GM12873 (cell line): ENCODE measurements around the gene PPM1G.

Experiments
- TF ChIP-seq, protein P1 (sequence below): IDR thresholded peaks from 2 replicates; pipeline ENCODE4 v1.5.1; 2012; ENCODE audit warnings: low read depth, mild to moderate bottlenecking, moderate library complexity, low read length, control low read depth; ENCODE audit not compliant: insufficient read depth; ENCODE audit errors: missing control alignments

Gene PPM1G

DNA sequence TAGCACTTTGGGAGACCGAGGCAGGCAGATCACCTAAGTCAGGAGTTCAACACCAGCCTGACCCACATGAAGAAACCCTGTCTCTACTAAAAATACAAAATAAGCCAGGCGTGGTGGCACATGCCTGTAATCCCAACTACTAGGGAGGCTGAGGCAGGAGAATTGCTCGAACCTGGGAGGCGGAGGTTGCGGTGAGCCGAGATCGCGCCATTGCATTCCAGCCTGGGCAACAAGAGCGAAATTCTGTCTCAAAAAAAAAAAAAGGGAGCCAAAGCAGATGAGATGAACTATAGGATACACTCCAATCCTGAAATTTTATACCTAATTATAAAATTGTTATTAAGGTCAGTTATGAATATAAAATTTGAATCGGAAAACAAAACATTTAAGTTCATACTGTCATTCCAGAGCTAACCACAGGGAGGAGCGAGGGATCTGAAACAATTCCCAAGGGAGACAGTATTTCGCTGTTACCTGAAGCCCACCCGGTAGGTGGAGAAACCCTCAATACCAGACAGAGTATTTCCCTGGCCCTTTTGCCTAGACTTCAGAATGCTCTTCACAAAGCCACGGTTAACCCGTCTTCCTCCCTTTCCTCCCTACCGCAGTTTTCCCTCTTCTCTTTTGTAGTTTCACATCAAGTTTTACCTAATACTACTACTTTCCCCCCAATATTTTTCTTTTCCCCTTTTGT is 1.4 kb downstream of the PPM1G start:
- TF ChIP-seq, protein P1, sequence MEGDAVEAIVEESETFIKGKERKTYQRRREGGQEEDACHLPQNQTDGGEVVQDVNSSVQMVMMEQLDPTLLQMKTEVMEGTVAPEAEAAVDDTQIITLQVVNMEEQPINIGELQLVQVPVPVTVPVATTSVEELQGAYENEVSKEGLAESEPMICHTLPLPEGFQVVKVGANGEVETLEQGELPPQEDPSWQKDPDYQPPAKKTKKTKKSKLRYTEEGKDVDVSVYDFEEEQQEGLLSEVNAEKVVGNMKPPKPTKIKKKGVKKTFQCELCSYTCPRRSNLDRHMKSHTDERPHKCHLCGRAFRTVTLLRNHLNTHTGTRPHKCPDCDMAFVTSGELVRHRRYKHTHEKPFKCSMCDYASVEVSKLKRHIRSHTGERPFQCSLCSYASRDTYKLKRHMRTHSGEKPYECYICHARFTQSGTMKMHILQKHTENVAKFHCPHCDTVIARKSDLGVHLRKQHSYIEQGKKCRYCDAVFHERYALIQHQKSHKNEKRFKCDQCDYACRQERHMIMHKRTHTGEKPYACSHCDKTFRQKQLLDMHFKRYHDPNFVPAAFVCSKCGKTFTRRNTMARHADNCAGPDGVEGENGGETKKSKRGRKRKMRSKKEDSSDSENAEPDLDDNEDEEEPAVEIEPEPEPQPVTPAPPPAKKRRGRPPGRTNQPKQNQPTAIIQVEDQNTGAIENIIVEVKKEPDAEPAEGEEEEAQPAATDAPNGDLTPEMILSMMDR = peak; percentile 45

DNA sequence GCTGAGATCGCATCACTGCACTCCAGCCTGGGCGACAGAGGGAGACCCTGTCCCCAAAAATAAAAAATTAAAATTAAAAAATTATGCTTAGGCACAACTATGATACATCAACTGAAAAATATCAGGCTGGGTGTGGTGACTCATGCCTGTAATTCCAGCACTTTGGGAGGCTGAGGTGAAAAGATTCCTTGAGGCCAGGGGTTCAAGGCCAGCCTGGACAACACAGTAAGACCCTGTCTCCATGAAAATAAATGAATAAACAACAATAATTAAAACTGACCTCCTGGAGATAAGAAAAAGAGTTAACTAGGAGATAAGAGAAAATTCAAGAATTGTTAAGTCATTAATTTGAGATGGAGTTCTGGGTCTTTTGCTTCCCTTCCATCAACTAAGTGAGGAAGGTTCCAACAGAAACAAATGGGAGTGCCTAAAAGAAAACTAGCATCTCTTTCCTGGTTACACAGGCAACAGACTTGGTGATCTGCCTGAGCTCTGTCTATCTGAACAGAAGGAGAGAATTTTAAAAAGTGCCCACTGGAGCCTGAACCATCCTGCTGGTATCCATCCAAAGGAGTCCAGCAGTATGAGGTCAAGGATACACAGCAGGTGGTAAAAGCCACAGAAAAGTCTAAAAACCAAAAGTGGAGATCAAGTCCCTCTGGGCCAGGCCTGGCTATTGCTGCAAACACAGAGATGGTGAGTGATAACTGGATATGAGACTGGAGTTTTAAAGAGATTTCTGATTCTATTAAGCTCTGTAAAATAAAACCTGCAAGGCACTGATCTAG is 8.8 kb downstream of the PPM1G start:
- TF ChIP-seq, protein P1 = no peak

DNA sequence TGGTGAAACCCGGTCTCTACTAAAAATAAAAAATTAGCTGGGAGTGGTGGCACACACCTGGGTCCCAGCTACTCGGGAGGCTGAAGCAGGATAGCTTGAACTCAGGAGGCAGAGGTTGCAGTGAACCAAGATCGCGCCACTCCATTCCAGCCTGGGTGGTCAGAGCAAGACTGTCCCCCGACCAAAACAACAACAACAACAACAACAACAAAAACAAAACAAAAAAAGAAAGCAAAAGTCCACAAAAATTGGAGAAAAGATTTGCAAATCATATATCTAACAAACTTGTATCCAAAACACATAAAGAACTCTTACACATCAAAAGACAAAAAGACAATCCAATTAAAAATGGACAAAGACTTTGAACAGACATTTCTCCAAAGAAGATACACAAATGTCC is 10.4 kb downstream of the PPM1G start:
- TF ChIP-seq, protein P1 = no peak

DNA sequence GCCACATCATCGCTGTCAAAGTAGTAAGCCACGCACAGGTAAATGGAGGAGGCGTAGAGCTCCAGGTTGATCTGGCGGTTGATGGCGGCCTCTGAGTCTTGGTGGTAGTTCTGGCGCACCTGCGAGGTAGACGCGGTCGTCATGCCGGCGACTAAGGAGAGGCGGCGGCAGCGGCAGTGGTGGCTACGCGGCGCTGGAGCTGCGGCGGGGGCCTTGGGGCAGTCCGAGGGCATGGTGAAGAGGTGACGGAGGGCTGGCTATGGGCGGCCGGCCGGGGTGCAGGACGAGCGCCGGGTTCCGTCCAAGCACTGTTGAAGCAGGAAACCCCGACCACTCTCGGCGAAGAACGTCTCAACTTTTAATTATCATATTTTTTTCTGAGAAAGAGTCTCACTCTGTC is 16.2 kb downstream of the PPM1G start:
- TF ChIP-seq, protein P1 = no peak

DNA sequence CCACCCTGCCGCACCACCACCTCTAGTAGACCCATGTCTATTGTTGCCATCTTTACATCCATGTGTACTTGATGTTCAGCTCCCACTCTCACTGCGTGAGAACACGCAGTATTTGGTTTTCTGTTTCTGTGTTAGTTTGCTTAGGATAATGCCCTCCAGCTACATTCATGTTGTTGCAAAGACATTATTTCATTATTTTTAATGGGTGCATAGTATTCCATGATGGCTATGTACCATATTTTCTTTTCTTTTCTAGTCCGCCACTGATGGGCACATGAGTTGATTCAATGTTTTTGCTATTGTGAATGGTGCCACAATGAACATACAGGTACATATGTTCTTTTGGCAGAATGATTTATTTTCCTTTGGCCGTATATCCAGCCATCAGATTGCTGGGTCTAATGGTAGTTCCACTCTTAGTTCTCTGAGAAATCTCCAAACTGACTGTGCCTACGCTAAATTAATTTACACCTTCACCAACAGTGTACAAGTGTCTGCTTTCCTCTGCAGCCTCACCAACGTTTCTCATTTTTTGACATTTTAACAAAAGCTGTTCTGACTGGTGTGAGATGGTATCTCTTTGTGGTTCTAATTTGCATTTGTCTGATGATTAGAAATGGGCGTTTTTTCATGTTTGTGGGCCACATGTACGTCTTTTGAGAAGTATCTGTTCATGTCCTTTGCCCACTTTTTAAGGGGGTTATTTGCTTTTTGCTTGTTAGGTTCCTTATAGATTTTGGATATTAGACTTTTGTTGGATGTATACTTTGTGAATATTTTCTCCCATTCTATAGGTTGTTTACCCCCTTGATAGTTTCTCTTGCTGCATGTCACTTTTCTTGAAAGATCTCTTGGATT is 18.3 kb downstream of the PPM1G start:
- TF ChIP-seq, protein P1 = no peak

DNA sequence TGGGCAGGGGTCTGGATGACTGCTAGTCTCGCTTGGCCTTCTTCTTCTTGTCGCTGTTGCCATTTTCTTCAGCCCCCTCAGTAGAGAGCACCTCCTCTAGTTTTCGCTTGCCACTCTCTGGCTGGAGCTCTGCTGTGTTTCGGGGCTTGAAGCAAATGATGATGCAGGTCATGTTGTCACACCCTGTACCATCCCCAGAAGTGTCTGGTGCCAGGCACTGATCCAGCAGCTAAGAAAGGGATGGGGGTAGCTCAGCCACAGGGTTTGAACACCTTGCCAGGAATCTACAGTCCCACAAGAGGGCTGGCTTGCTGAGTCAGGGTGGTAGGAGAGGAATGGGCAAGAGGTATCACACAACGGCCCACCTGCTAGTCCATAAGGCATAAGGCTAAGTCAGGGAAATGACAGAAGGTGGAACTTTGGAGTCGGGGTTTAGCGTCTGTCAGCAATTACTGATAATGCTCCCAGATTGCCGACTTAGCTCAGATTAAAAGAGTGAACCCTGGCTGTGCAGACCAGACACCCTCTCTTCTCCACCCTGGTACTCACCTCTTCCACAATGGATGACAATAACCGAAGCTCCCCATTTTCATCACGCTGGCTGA is 27.7 kb downstream of the PPM1G start:
- TF ChIP-seq, protein P1 = no peak
